Activated CD4-positive, alpha-beta T cell treated with anti-CD3 and anti-CD28 coated beads for 1 hour (primary cell): Measurements from ENCODE around the gene ARHGAP44.

ENCODE experiments used
- DNase-seq: peaks from one replicate; pipeline ENCODE4 v3.0.0-alpha.2; 2020

Gene ARHGAP44

GRCh38 chr17:12789481-12790248, at the start of gene ARHGAP44:
ARHGAP44 (plus strand) TSS chr17:12789498; CDS start chr17:12789839, 341 bp downstream.
- DNase-seq = no peak

- DNase-seq = no peak
Measured at GRCh38 chr17:12739500-12739899, 49.8 kb upstream of the ARHGAP44 start.

GRCh38 chr17:12743046-12743445, 46.3 kb upstream of the ARHGAP44 start:
- DNase-seq = no peak

GRCh38 chr17:12744298-12744697, 45.0 kb upstream of the ARHGAP44 start:
- no peak for DNase-seq

GRCh38 chr17:12744786-12745185, 44.5 kb upstream of the ARHGAP44 start:
- DNase-seq = no peak

- no peak for DNase-seq
Measured at GRCh38 chr17:12745486-12745885, 43.8 kb upstream of the ARHGAP44 start.

- DNase-seq = no peak
Measured at GRCh38 chr17:12756786-12757185, 32.5 kb upstream of the ARHGAP44 start.

- DNase-seq = no peak
Measured at GRCh38 chr17:12759090-12759489, 30.2 kb upstream of the ARHGAP44 start.

GRCh38 chr17:12765548-12765947, 23.8 kb upstream of the ARHGAP44 start:
- no peak for DNase-seq

- DNase-seq = no peak
Measured at GRCh38 chr17:12768255-12768654, 21.0 kb upstream of the ARHGAP44 start.

- DNase-seq = no peak
Measured at GRCh38 chr17:12769981-12770380, 19.3 kb upstream of the ARHGAP44 start.

- no peak for DNase-seq
Measured at GRCh38 chr17:12773153-12773552, 16.1 kb upstream of the ARHGAP44 start.

GRCh38 chr17:12789075-12789480, 220 bp upstream of the ARHGAP44 start:
- no peak for DNase-seq

- DNase-seq = no peak
Measured at GRCh38 chr17:12790249-12791106, 1.2 kb downstream of the ARHGAP44 start.

- no peak for DNase-seq
Measured at GRCh38 chr17:12794919-12795532, 5.7 kb downstream of the ARHGAP44 start.

GRCh38 chr17:12800855-12801365, 11.6 kb downstream of the ARHGAP44 start:
- no peak for DNase-seq

- no peak for DNase-seq
Measured at GRCh38 chr17:12806630-12807029, 17.3 kb downstream of the ARHGAP44 start.

GRCh38 chr17:12808723-12809122, 19.4 kb downstream of the ARHGAP44 start:
- no peak for DNase-seq

- DNase-seq = no peak
Measured at GRCh38 chr17:12812877-12813276, 23.6 kb downstream of the ARHGAP44 start.

- no peak for DNase-seq
Measured at GRCh38 chr17:12813664-12814063, 24.4 kb downstream of the ARHGAP44 start.

- DNase-seq = no peak
Measured at GRCh38 chr17:12814718-12815117, 25.4 kb downstream of the ARHGAP44 start.

- no peak for DNase-seq
Measured at GRCh38 chr17:12815642-12816141, 26.4 kb downstream of the ARHGAP44 start.

GRCh38 chr17:12821376-12821940, 32.2 kb downstream of the ARHGAP44 start:
- no peak for DNase-seq
